Mesothelial cell of epicardium (in vitro differentiated cells): ENCODE measurements around the gene TMEM242. TPM values are rescaled to one million over a fixed set of nuclear protein-coding genes. Genes with fewer than 3 reads are reported as not detected.

Experiments
- DNase-seq, 2 experiments: peaks; one replicate each; pipeline ENCODE4 v3.0.0; 2021; ENCODE audit warnings: low spot score in 2 of 2; ENCODE audit not compliant: unreplicated experiment in 2 of 2
- H3K27ac Mint-ChIP-seq: 2 replicates; pipeline ENCODE4 v1.8.0; 2021; ENCODE audit warnings: mixed read lengths
- H3K27me3 Mint-ChIP-seq: 2 replicates; pipeline ENCODE4 v1.8.0; 2021; ENCODE audit warnings: low read depth, mixed read lengths
- H3K36me3 Mint-ChIP-seq: 2 replicates; pipeline ENCODE4 v1.8.0; 2021; ENCODE audit warnings: mixed read lengths
- H3K4me1 Mint-ChIP-seq: 2 replicates; pipeline ENCODE4 v1.8.0; 2021; ENCODE audit warnings: mixed read lengths
- H3K4me3 Mint-ChIP-seq: 2 replicates; pipeline ENCODE4 v1.8.0; 2021; ENCODE audit warnings: mild to moderate bottlenecking, moderate library complexity, mixed read lengths
- H3K9me3 Mint-ChIP-seq: 2 replicates; pipeline ENCODE4 v1.8.0; 2021; ENCODE audit warnings: mixed read lengths
- total RNA-seq: library from RNA; stranded (reverse); gene quantifications from 3 replicates; pipeline ENCODE4 v1.2.1, GENCODE V29; 2021
- TF ChIP-seq, protein P1 (sequence below): fragments of 200-600 bp; sonication (generic); IDR thresholded peaks from one replicate; pipeline ENCODE4 v1.5.0; 2021; ENCODE audit warnings: antibody characterized with exemption; ENCODE audit not compliant: unreplicated experiment

TMEM242 gene
- total RNA-seq, 1 donor from 2014 or later, result 13.3 TPM

DNA sequence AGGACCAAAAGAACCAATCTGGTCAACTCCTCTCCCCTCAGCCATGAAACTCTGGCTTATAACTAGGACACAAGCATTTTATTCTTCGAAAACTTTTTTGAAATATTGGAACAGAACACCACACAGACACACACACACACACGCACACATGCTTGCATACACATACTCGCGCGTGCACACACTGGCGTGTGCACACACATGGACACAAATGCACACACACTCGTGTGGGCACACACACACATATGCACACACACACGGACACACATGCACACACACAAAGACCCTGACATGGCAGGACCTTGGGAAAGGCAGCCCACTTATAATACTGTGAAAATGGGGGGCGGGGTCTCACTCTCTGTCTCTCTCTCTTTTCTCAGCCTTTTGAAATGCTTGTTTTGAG lies 63.9 kb downstream of the TMEM242 start:
- Mint-ChIP-seq H3K4me1 (peaks cover 4% of the 10 kb centered on the region), H3K9me3 (no peaks in the 10 kb centered on the region), H3K27ac (no peak overlapping the region), H3K4me3 (no peak overlapping the region), H3K27me3 (peaks cover 7% of the 10 kb centered on the region), H3K36me3 (no peaks in the 10 kb centered on the region)
- no peak for DNase-seq
- TF ChIP-seq, protein P1, sequence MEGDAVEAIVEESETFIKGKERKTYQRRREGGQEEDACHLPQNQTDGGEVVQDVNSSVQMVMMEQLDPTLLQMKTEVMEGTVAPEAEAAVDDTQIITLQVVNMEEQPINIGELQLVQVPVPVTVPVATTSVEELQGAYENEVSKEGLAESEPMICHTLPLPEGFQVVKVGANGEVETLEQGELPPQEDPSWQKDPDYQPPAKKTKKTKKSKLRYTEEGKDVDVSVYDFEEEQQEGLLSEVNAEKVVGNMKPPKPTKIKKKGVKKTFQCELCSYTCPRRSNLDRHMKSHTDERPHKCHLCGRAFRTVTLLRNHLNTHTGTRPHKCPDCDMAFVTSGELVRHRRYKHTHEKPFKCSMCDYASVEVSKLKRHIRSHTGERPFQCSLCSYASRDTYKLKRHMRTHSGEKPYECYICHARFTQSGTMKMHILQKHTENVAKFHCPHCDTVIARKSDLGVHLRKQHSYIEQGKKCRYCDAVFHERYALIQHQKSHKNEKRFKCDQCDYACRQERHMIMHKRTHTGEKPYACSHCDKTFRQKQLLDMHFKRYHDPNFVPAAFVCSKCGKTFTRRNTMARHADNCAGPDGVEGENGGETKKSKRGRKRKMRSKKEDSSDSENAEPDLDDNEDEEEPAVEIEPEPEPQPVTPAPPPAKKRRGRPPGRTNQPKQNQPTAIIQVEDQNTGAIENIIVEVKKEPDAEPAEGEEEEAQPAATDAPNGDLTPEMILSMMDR, result no peak

DNA sequence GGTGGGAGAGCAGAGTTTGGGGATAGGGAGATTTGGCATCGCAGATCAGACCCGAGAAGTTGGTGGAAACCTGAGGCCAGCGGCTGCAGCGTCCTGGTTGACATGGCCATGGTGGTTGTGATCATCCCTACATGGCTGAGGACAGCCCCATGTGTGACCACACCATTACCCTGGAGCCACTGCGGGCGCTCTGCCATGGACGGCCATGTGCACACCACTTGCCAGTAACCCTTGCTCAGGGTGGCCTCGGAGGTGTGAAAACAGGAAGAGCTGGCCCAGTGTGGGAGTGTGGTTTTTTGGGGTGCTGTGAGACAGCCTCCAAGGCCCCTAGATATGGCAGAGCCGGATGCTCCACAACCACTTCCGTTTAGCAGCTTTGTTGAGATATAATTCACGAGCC lies 64.4 kb downstream of the TMEM242 start:
- H3K36me3 Mint-ChIP-seq, result no peaks in the 10 kb centered on the region
- H3K4me3 Mint-ChIP-seq, result no peak overlapping the region
- H3K4me1 Mint-ChIP-seq, result peaks cover 8% of the 10 kb centered on the region
- no peak for DNase-seq
- H3K9me3 Mint-ChIP-seq, result no peaks in the 10 kb centered on the region
- TF ChIP-seq, protein P1, result no peak
- peaks cover 7% of the 10 kb centered on the region for H3K27me3 Mint-ChIP-seq
- no peak overlapping the region for H3K27ac Mint-ChIP-seq

DNA sequence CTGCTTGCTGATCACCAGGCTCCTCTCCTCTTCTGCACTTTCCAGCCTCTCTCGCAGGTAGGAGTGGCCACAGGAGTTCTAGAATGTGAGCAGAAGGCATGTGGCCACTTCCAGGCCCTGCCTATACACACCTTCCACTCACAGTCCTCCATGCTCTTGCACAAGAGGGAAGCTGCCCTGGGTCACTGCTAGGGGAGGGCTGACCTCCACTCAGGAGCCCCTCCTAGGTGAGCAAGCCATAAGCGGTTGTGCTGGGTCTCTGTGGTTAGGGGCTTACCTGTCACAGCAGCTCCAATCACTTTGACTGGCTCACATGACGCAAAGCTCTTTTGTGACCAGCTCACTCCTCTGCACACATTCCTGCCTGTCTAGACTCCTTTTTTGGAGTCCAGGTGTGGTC lies 68.2 kb downstream of the TMEM242 start:
- no peak for DNase-seq
- H3K36me3 Mint-ChIP-seq, result no peaks in the 10 kb centered on the region
- peaks cover 26% of the 10 kb centered on the region for H3K4me1 Mint-ChIP-seq
- no peak overlapping the region for H3K4me3 Mint-ChIP-seq
- no peaks in the 10 kb centered on the region for H3K9me3 Mint-ChIP-seq
- H3K27me3 Mint-ChIP-seq, result peaks cover 7% of the 10 kb centered on the region
- TF ChIP-seq, protein P1, result no peak
- H3K27ac Mint-ChIP-seq, result no peak overlapping the region

DNA sequence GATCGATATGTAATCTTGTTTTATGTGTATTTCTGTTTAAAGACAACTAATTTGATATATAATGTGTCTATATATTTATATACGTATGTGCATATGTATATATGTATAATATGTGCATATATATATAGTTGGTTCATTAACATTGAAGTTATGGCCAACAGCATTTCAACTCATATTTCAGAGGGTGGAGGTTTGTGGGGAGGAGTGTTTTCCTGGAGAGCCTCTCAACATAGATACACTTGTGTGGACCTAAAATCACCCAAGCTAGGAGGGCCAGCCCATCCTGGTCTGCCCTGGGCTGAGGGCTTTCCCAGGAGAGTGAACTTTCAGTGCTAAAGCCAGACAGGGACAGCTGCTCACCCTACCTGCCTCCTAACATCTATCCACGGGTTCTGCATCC lies 68.8 kb downstream of the TMEM242 start:
- Mint-ChIP-seq H3K4me3 (no peak overlapping the region), H3K36me3 (no peaks in the 10 kb centered on the region), H3K9me3 (no peaks in the 10 kb centered on the region), H3K27me3 (peaks cover 7% of the 10 kb centered on the region), H3K4me1 (peaks cover 24% of the 10 kb centered on the region), H3K27ac (no peak overlapping the region)
- no peak for DNase-seq
- TF ChIP-seq, protein P1, result no peak

DNA sequence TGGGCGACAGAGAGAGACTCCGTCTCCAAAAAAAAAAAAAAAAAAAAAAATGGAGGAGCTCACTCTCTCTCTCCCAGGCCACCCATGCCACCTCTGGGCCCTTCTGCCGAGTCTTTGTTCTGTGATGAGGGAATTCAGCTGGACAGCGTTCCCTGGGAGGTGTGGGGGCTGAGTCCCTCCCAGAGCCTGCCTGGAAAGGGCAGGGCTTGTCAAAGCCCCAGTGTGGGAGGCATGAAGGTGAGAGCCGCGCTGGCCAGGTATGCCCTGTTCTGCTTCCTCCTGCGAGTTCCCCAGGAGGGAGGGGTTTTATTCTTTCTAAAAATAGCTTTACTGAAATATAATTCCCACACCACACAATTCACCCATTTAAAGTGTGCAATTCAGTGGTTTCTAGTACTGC lies 69.6 kb downstream of the TMEM242 start:
- Mint-ChIP-seq H3K9me3 (peaks cover 2% of the 10 kb centered on the region), H3K27ac (no peak overlapping the region), H3K27me3 (peaks cover 3% of the 10 kb centered on the region), H3K4me3 (no peak overlapping the region), H3K36me3 (no peaks in the 10 kb centered on the region), H3K4me1 (peaks cover 24% of the 10 kb centered on the region)
- no peak for DNase-seq
- TF ChIP-seq, protein P1, result no peak

DNA sequence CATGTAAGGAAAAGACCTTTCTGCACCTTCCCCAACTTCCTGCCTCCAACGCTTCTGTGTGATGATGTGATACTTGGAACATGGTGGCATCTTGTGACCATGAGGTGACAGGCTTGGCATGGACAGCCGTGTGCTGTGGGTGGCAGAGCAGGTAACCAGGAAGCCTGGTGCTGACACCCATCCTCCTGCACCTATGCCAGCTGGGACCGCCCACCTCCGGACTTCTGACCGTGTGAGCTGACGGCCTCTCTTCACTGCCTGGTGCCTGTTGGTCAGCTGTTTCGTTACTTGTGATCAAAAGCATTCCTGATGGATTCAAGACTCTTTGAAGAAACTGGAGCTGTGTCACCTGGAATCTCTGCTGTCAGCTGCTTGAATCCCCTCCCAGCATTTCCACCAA lies 70.3 kb downstream of the TMEM242 start:
- TF ChIP-seq, protein P1, result no peak
- Mint-ChIP-seq H3K4me3 (no peak overlapping the region), H3K4me1 (peaks cover 24% of the 10 kb centered on the region), H3K36me3 (peaks cover 2% of the 10 kb centered on the region), H3K9me3 (peaks cover 8% of the 10 kb centered on the region), H3K27me3 (peaks cover 3% of the 10 kb centered on the region), H3K27ac (no peak overlapping the region)
- no peak for DNase-seq
